Endodermal cell (in vitro differentiated cells): ENCODE results near the gene NAV2. TPM values are rescaled to one million over a fixed set of nuclear protein-coding genes. Genes with fewer than 3 reads are reported as not detected.

Source experiments
- DNase-seq: peaks from one replicate; pipeline ENCODE4 v3.0.0-alpha.2; 2017
- H3K27ac ChIP-seq: 2 replicates; pipeline ENCODE4 v1.5.1; 2013; ENCODE audit warnings: mild to moderate bottlenecking, low read depth, low read length, moderate library complexity
- H3K27me3 ChIP-seq: 2 replicates; pipeline ENCODE4 v1.6.1; 2013; ENCODE audit warnings: mild to moderate bottlenecking, low read length, moderate library complexity; ENCODE audit not compliant: insufficient read depth, control insufficient read depth, poor library complexity, severe bottlenecking
- H3K36me3 ChIP-seq: 2 replicates; pipeline ENCODE4 v1.7.0; 2013; ENCODE audit warnings: mild to moderate bottlenecking, low read length, moderate library complexity; ENCODE audit not compliant: control insufficient read depth, insufficient read depth
- H3K4me1 ChIP-seq: one replicate; pipeline ENCODE4 v1.7.0; 2013; ENCODE audit warnings: low read length; ENCODE audit not compliant: control insufficient read depth, insufficient read depth
- H3K4me3 ChIP-seq: 2 replicates; pipeline ENCODE4 v1.5.1; 2013; ENCODE audit warnings: mild to moderate bottlenecking, low read length, moderate library complexity
- H3K9ac ChIP-seq: 2 replicates; pipeline ENCODE4 v1.6.1; 2013; ENCODE audit warnings: mild to moderate bottlenecking, low read length, moderate library complexity; ENCODE audit not compliant: poor library complexity, severe bottlenecking; ENCODE audit errors: extremely low read depth
- H3K9me3 ChIP-seq: 2 replicates; pipeline ENCODE4 v1.6.1; 2013; ENCODE audit warnings: mild to moderate bottlenecking, low read length, moderate library complexity; ENCODE audit not compliant: control insufficient read depth
- H3K27ac Mint-ChIP-seq: 2 replicates; pipeline ENCODE4 v1.8.0; 2020; ENCODE audit warnings: mixed read lengths
- H3K27me3 Mint-ChIP-seq: 2 replicates; pipeline ENCODE4 v1.8.0; 2021; ENCODE audit warnings: mild to moderate bottlenecking, mixed read lengths; ENCODE audit not compliant: insufficient read depth
- H3K36me3 Mint-ChIP-seq: 2 replicates; pipeline ENCODE4 v1.8.0; 2020; ENCODE audit warnings: low read depth, mixed read lengths
- H3K4me1 Mint-ChIP-seq: 2 replicates; pipeline ENCODE4 v1.8.0; 2020; ENCODE audit warnings: mixed read lengths
- H3K4me3 Mint-ChIP-seq: 2 replicates; pipeline ENCODE4 v1.8.0; 2020; ENCODE audit warnings: mild to moderate bottlenecking, moderate library complexity, mixed read lengths
- H3K9me3 Mint-ChIP-seq: 2 replicates; pipeline ENCODE4 v1.8.0; 2020; ENCODE audit warnings: mild to moderate bottlenecking, mixed read lengths
- CTCF ChIP-seq: fragments of 200-600 bp; sonication (generic); conservative IDR thresholded peaks from 2 replicates; pipeline ENCODE4 v1.5.0; 2021; ENCODE audit warnings: antibody characterized with exemption, mild to moderate bottlenecking
- WGBS, 2 experiments: methylation state at CpG; one replicate each; pipeline versions ENCODE4 v1.1.5 to v1.1.7; 2013; ENCODE audit warnings: missing lambda C conversion rate in 2 of 2, mixed read lengths in 1 of 2; ENCODE audit not compliant: insufficient coverage in 1 of 2, insufficient read length in 1 of 2; 5-methylcytosine and 5-hydroxymethylcytosine counted together
- total RNA-seq, 2 donors: library from RNA; stranded (reverse); fragmentation: NEBNext Ultra II Directional in 1 of 2; extraction: Animal tissue kit (Norgen Biotek cat#: 25700) in 1 of 2; gene quantifications; 2 replicates in 1 of 2; 3 replicates in 1 of 2; pipeline ENCODE4 v1.2.1, GENCODE V29; 2021

The NAV2 gene
- total RNA-seq, 2 donors from 2014 or later: 37.1 to 42.4 TPM

GRCh38 chr11:20023082-20023426 is 310.4 kb downstream of the NAV2 start:
- Histone ChIP-seq H3K27ac (peak overlapping the region; percentile 48), H3K9ac (peak overlapping the region; percentile 57), H3K9me3 (no peaks in the 10 kb centered on the region), H3K27me3 (no peaks in the 10 kb centered on the region), H3K4me3 (peak overlapping the region; percentile 82), H3K4me1 (peaks cover 22% of the 10 kb centered on the region), H3K36me3 (no peaks in the 10 kb centered on the region)
- no peak for DNase-seq
- Mint-ChIP-seq H3K27ac (peak overlapping the region; percentile 92), H3K27me3 (no peaks in the 10 kb centered on the region), H3K9me3 (no peaks in the 10 kb centered on the region), H3K36me3 (no peaks in the 10 kb centered on the region), H3K4me1 (peaks cover 39% of the 10 kb centered on the region), H3K4me3 (peak overlapping the region; percentile 82)
- WGBS, 2 experiments: 0 to 2% methylated on average over 1 to 5 of the region's 6 CpGs
- no peak for TF ChIP-seq CTCF

GRCh38 chr11:20024172-20024935 is 311.7 kb downstream of the NAV2 start:
- Mint-ChIP-seq H3K9me3 (no peaks in the 10 kb centered on the region), H3K36me3 (no peaks in the 10 kb centered on the region), H3K27me3 (no peaks in the 10 kb centered on the region), H3K4me3 (peak overlapping the region; percentile 82), H3K27ac (peak overlapping the region; percentile 81), H3K4me1 (peaks cover 52% of the 10 kb centered on the region)
- no peaks in the 10 kb centered on the region for H3K36me3 ChIP-seq
- peak overlapping the region; percentile 82 for H3K4me3 ChIP-seq
- WGBS, 2 experiments: 63 to 78% methylated on average over 4 to 6 of the region's 6 CpGs
- H3K27ac ChIP-seq: no peak overlapping the region
- peak overlapping the region; percentile 57 for H3K9ac ChIP-seq
- peak; percentile 62 for DNase-seq
- no peaks in the 10 kb centered on the region for H3K27me3 ChIP-seq
- no peaks in the 10 kb centered on the region for H3K9me3 ChIP-seq
- H3K4me1 ChIP-seq: peaks cover 26% of the 10 kb centered on the region
- TF ChIP-seq CTCF: no peak

GRCh38 chr11:20025332-20025840 is 312.7 kb downstream of the NAV2 start:
- no peak overlapping the region for H3K27ac ChIP-seq
- TF ChIP-seq CTCF: peak; percentile 7
- peaks cover 26% of the 10 kb centered on the region for H3K4me1 ChIP-seq
- Mint-ChIP-seq H3K4me3 (peak overlapping the region; percentile 82), H3K4me1 (peaks cover 58% of the 10 kb centered on the region), H3K27me3 (no peaks in the 10 kb centered on the region), H3K9me3 (no peaks in the 10 kb centered on the region), H3K27ac (peak overlapping the region; percentile 69), H3K36me3 (no peaks in the 10 kb centered on the region)
- H3K27me3 ChIP-seq: no peaks in the 10 kb centered on the region
- DNase-seq: peak; percentile 75
- no peaks in the 10 kb centered on the region for H3K36me3 ChIP-seq
- no peak overlapping the region for H3K4me3 ChIP-seq
- no peaks in the 10 kb centered on the region for H3K9me3 ChIP-seq
- H3K9ac ChIP-seq: no peak overlapping the region
- 17 to 28% methylated on average over 8 of the region's 8 CpGs for WGBS, 2 experiments
